DMS153 (cell line): ENCODE results near the gene SNRPA1.

Experiments used
- DNase-seq: peaks from one replicate; lab custom pipeline; 2025; lab: John Stamatoyannopoulos, UW

The SNRPA1 gene

DNA sequence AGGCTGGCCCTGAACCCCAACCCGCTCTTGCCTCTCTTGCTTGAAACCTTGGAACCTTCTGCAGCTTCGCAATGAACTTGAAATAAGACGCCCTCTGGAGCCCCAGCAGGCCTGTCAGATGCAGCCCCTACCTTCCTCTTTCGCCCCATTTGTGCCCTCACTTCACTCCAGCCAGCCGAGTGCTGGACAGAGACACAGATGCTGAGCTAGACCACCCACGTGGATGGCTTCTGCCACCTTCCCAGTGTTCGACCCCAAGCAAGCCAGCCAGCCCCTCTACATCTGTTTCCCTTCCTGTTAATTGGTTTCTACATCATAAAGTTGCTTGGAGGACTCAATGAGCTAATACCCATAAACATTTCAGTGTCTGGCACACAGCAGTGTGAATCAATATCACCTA, 23.8 kb upstream of the SNRPA1 start:
- DNase-seq, result no peak

DNA sequence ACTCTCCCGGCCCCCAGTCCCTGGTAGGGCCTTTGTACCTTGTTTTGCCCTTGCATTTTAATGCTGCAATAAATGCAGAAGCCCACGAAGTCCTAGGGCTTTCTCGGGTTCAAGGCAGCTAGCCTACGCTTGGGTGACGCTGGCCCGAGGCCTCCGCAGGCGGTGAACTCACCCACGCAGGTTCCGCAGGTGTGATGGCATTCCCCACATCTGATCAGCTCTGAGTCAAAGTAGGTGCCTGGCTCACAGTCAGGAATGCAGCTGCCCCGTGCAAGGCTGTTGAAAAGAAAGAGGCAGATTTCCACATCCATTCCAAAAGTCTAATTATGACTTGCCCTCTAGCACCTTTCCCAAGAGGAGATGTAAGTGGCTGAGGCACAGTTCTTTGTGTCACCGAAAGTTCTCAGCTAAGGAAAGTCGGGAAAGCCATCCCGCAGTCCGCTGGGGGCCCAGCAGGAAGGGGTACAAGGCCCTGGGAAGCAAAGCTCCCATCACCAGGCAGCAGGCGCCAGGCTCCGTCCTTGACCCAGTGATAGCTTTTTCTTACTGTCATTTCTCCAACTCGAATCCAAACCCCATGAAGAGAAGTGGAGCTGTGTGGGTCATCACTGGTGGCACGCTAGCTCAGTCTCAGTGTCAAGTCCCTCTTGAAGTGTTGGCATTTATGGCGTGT, 23.2 kb upstream of the SNRPA1 start:
- DNase-seq, result no peak

DNA sequence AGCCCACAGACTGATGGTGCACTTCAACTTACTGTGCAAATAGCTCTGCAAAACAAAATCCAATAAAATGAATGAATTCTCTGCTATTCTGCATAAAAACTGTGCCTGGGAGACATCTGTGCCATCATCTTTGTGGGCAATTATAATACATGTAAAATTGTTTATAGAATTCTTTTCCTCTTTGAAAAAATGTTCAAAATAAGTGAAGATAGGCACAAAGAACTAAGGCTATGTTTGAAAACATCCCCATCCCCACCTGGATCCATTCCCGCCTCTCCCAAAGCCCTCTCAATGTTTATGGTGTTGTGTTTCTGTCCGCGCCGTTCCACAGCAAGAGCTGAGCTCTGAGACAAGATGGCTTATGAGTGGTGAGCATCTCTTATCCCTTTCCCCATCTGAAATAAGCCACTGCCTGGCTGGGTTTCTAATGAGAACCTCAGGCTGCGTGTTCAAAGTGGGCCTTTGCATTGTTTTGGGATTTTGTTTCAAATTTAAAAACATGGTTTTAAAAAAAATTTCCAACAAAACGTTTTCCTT, 22.4 kb upstream of the SNRPA1 start:
- DNase-seq, result no peak

DNA sequence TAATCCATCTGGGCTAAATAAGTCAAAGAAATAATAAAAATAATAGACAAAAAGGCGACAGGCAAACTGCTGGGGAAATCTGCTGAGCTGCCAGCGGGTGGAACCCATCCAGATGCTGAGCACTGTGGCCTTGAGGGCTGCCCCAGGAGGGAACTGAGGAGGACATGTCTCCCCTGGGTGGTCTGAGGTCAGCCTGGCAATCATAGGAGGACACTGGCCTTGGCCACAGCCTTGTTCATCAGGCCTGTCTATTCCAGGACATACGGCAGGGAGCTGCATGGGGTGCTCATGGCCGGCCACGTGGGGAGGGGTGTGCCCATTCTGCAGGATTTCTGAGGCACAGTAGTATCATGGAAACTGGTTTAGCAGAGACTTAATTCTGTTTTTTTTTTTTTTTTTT, 21.5 kb upstream of the SNRPA1 start:
- DNase-seq, result no peak

DNA sequence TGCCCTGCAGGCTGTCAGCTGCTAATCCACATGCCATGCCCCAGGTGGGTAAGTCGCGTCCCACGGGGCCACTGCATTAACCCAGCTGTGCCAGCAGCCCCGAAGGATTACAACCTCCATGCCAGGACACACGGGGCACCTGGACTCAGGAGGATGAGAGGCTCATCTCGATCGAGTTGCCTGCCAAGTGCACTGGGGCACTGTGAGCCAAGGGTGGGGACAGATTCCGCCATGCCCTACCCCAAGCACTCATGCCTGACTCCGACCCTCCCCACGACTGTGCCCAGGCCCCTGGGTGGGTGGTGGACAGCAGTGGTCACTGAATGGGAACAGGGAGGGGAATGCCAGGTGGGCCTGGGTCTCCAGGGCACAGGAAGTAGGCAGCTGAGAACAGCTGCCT, 20.7 kb upstream of the SNRPA1 start:
- no peak for DNase-seq

DNA sequence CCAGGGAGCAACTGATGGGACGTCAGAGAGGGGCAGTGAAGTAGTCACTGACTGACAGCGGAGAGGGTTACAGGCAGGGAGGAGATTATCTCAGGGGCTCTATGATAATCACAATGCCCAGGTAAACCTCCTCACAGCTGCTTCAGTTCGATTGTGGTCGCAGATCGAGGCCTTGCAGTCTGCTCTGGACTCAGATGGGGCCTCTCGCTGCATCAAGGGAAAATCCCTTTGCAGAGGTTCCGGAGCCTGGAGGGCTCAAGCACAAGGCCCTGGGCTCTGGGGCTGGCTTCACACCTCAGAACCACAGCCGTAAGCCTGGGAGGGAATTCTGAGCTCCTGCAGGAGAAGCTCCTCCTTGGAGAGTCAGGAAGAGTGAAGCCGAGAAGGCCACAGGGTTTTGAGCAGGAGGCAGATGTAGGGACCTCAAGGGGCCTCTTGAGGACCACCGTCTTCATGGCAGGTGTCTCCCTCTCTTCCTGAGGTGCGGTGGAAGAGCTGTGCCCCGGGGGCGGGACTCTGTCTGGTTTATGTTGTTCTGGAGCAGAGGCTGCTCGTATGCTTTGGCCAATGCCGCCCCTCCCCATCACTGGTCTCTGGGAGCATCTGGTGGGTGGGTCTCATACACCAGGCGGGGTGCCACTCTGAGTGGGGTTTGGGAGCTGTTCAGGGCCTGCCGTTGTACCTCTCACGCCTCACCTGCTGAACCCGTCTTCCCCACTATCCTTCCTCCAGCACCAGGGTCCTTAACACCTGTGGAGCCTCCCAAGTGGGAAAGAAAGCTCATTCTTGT, 19.5 kb upstream of the SNRPA1 start:
- DNase-seq, result no peak

DNA sequence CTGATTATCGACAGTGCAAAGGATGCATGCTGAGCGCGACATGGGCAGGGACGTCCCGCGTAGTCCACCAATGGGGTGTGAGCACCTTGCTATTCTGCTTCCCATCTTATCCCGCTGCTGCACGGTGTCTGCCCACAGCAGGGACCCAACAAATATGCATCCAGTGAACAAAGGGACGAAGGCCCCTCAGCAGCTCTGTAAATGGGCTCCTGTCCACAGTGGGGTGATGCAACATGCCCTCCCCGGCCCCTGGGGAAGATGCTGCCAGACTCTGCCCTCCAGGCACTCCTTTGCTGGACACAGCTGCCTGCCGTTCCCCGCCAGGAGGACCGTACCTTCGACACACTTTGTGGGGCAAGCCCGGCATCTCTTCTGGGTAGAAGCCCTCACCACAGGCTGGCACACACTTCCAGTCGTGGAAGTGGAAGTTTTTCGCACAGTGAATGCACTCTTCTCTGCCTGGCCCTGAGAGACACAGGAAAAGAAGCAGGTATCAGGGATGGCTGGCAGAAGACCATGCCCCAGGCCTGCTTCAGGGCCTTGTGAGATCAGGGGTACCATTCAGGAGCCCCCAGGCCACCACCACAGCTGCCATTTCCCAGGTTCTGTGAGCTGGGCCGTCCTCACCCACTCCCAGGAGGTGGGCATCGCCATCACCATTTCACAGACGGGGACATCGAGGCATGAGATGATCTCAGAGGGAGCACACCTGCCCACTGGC, 18.2 kb upstream of the SNRPA1 start:
- DNase-seq, result no peak

DNA sequence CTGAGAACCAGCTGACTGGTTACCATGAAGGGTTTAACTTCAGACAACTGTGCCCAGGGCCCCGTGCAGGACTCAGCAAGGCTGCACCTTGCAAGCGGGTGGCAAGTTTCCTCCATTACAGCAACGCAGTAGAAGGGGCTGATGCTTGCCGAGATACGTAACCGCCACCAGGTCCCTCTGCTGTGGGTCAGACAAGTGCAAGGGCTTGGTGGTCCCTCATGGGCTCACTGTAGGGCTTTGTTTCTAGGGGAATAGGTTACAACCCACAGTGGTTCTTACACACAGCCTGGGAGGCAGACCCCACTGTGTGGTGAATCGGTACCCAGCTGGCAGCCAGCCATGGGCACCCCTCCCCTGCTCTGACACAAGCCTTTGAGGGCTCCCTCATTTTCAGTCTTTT, 15.5 kb upstream of the SNRPA1 start:
- DNase-seq, result no peak

DNA sequence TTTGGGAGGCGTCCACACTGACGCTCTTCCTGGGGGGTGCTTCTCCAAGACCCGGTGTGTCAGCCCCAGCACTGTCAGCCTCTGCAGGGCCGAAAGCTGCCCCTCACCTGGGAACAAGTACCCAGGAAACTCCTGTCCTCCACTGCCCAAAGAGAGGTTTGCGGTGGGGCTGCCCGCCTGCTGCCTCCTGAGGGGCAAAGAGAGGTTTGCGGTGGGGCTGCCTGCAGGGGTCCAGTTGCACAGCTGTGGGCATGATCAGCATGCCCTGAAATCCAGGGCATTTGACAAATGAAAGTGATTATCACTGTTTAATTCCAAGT, 15.1 kb upstream of the SNRPA1 start:
- DNase-seq, result no peak

DNA sequence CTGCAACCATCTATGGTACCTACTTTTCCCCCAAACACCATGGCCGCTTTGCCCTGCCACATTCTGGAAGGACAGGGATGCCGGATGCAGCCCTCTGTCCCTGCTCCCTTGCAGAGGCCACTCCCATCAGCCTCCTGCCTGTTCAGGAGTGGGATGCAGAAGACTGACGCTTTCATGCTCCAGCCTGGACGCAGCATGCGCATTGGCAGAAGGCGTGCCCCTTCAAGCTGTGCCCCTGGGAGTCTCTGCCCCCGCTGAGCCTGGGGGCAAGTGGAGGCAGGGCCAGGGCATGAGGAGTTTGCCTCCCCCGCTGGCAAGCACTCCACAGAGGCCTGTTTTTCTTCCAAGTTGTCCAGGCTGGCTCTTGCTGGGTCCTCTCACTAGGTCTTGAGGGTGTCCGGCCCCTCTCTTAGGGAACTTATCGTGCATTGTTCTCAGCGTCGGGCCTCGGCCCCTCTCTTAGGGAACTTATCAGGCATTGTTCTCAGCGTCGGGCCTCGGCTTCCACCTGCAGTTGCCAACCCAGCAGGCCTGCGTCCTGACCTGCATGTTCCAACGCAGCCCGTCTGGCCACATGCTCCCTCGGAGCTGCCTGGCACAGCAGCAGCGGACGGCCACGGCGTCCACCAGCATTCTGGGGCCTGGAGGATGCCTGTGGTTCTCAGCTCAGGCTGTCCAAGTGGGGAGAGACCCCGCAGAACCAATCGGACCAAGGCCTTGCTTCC, 14.6 kb upstream of the SNRPA1 start:
- no peak for DNase-seq

DNA sequence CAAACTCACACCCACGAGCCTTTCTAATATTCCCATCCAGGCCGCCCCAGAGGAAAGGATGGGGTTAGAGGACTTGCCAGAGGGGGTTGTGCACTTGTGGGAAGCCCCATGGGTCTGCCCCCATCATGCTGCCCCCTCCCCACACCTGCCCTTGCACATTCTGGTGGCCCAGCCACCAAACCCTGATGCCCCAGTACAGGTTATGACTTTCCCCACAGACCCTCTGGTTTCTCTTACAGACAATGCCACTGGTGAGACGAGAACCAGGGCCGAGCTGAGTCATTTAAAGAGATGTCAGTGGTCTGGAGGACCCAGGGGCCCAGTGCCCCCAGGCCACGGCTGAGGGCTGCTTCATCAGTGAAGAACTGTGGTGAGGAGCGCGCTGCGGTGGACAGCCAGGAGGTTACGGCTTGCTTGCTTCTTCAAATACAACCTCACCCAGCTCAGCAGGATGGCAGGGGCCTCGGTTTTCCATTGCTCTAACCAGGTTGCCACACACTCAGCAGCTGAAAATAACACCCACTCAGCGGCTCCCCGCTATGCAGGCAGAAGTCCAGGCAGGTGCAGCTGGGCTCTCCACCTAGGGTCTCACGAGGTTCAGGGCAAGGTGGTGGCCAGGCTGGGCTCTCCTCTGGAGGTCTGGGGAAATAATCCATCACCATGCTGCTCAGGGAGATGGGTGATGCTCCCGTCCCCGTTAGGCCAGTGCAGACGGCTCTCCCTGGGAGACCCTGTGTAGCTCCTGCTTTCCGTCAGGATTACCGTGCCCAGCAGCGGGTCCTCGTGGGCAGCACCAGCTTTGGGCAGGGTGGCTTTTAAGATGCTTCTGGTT, 13.8 kb upstream of the SNRPA1 start:
- DNase-seq, result no peak

DNA sequence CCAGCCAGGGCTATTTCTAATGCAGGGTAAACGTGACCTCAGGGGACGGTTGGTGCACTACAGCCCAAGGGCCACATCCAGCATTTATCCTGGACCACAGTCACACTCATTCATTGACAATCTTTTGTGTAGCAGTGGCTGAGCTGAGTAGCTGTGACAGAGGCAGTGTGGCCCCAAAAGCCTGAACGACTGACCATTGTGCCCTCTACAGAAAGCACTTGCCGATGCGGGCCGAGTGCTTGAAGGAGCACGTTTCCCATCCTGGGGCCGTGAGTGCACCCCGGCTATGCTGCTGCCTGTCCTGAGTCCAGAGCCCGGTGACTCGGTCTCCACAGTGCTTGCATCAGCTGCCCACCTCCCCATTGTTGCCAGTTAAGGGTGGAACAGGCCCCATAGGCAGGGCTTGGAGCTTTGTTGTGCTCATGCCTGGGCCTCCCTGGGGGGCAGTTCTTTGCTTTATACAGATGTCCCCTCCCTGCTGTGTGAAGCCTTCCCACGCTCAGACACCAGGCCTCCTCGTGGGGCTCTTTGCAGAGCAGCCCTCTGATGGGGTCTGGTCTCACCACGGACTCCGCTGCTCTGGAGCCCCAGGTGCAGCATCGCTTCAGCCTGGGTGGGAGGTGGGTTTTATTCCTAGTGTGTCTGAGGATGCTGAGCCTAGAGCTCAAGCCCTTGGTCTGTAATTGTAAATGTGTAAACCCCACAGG, 13.0 kb upstream of the SNRPA1 start:
- DNase-seq, result no peak

DNA sequence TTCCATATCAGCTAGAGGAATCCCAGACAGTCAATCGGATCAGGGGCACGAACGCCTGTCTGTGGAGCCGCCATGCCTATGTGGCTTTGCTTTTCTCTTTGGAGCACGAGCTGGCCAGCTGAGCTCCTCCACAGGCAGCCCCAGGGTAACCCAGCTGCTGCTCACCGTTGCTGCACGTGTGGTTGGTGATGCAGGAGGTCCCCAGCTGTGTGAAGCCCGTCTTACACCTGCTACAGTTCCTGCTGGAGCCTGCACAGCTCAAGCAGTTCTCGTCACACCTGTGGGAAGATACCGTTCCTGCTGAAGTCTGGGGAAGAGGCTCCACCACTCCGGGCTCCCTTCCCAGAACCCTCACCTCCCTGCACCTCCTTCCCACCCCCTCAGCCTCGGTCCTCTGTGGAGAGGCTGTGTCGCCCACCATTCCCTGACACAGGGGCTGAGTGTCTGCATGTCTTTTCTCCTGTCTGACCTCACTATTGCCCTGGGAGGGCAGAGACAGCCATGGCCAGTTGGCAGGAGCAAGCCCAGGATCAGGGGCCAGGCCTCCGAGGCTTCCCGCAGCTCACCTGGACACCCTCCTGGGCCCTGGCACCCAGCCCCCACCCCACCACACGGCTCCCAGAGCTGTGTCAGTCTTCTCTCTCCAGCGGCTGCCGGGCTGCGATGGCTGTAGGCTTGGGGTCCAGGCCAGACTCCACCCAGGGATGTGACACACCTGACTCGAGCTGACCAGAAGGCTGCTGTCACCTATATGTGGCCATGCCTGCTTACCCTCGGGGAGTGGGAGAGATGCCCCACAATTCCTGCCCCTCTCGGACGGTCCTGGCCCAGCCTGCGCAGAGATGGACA, 12.2 kb upstream of the SNRPA1 start:
- no peak for DNase-seq

DNA sequence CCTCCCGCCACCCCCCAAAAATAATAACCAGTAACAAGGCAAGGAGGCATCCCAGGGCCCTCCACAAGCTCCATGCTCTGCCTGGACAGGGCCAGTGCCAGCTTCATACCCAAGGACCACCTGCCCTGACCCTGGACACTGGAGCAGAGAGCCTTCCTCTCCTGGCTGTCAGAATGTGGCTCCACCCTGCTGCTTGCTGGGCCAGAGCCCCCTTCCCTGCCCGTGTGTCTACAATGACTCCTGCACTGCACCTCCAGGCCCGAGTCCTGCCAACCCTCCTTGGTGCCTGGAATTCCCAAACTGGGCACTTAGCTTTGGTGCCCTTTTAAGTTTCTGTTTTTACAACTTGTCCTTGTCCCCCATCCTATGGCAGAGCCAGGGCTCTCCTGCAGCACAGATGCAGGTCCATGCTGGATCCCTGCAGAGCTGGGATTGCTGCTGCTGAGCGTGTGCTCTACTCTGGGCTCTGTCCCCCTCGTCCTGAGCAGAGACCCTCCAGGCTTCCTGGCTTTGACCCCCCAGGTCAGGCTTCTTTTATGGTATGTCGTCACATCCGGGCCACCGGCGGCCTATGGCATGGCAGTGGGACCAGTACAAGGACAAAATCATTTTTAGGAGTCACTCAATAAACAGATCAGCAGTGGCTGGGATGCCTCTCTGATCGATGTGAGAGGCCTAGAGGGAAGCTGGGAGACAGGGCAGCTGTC, 11.4 kb upstream of the SNRPA1 start:
- DNase-seq, result no peak

DNA sequence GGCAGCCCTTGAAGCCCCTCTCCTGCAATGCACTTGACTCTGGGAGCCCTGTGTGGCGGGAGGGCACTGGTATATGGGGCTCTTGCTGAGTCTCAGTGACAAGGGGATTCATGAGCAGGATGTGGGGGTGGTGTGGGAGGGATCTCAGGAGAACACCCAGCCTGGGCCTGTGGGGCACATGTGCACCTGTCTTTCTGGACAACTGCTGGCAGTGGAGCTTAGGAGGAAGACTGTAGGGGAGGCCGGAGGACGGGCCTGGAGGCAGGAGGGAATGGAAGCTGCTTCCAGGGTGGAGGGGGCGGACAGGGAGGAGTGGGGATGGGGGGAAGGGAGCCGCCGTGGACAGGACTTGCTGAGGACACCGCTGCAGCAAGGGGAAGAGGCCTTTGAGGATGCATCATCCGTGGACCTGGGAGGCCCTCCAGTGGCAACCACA, 10.8 kb upstream of the SNRPA1 start:
- no peak for DNase-seq

DNA sequence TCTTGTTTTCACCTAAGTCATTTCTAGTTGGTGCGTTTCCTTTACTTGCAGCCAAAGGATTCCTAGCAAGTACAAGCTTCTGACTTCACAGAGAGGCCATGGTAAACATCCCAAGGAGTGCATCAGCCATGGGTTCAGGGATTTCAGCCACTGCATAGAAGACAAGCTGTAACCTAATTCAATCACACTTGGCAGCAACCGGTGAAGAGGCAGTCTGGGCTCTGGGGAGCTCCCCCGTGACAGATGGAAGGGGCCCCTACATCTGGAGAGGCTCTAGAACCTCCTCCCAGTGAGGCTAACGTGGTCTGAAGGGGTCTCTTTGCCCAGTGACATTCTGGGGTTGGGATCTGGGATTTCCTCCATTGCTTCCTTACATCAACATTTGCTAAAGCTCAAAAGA, 8.4 kb upstream of the SNRPA1 start:
- no peak for DNase-seq

DNA sequence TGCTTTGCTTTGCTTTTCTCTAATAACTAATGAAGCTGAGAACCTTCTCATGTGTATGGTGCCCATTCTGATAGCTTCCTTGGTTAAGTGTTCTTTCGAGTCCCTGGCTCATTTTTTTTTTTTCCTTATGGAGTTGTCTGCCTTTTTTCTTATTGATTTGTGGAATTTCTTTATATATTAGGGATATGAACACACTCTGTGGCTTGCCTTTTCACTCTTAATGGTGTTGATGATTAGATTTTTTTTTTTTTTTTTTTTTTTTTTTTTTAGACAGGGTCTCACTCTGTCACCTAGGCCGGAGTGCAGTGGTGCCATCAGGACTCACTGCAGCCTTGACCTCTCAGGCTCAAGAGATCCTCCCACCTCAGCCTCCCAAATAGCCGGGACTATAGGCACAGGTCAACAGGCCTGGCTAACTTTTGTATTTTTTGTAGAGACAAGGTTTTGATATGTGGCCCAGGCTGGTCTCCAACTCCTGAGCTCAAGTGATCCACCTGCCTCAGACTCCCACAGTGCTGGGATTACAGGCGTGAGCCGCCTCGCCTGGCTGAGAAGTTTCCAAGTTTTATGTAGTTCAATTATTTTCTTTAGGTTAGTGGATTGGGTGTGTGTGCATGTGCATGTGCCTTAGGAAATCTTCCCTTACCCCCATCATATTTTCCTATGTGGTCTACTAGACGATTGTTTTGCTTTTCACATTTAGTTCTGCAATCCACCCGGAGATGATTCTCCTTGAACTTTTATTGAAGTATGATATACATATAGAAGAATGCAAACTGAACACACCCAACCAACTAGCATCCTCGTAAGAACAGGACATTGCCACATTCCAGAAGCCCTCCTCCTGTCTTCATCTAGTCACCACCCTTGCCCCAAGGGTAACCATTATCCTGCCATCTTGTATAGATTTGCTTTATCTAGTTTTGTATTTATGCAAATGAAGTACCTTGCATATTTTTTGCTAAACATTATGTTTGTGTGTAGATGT, 1.7 kb upstream of the SNRPA1 start:
- no peak for DNase-seq

DNA sequence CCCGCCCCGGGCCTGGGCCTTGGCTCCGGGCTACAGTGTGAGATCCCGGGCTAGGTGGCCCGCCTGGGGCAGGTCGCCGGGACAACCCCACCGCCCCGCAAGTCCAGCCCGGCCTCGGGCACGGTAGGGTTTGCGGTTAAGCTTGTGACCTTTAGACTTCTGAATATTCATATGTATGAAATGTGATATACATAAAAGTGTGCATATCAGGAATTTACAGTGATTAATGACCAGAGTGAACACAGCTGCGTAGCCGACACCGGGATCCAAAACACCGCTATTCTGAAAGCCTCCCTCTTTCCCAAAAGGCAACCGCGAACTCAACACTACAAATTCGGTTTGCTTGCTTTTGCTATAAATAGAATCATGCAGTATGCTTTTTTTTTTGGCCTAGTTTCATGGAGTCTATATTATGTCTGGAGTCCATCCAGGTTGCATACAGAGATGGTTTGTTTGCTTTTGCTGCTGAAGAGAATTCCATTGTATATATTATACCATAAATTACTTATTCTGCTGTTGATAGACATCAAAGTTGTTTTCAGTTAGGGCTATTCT, 636 bp upstream of the SNRPA1 start:
- no peak for DNase-seq
